Activated CD8-positive, alpha-beta memory T cell treated with anti-CD3 and anti-CD28 coated beads for 48 hours (primary cell): Measurements from ENCODE around the gene SEPTIN6.
A peak's percentile ranks its signal among the peaks of the same experiment; 100 is the strongest.

ENCODE experiments used
- DNase-seq, 3 experiments: peaks; one replicate each; pipeline ENCODE4 v3.0.0-alpha.2; 2020; ENCODE audit warnings: low read depth in 2 of 3, low spot score in 2 of 3

The SEPTIN6 gene

DNA sequence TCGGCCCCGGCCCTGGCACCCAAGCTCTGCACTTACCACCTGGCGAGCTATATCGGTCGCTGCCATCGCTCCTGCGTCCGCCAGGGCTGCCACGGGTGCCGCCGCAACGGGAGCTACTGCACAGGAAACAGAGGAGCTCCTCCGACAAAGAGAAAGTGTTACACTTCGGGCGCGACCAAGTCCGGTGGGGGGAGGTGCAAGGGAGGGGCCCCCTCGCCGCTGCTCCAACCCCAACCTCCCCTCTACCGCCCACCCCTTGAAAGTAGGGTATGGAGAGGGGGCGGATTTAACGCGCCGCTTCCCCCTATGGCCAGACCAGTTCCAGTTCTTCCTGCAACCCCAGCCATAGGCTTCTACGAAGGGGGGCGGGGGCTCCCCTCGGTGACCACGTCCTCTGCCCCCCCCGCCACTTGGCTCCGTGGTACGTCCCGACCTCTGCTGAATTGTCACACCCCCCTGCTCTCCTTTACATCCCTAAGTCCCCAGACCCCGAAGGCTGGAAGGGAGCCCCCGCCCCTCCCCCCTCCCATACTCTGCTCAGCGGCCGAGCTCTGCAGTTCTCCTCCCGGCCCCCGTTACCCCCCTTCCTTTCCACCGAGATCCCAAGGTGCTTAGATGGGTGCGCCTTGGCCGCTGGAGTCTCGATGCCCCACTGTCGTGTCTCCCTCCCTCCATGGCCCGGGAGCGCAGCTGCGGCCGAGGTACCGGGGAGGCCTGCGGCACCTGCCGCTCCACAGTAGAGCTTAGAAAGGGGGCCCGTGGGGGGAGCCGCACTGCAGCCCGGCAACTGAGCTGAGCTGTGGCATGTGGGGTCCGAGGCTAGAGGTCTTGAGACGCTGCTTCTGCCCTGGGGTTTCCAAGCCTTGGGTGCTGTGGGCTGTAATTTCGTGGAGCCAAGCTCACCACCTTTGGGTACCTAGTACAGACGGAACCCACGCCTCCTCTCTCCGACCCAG lies at the start of gene SEPTIN6:
SEPTIN6 (minus strand) TSS at position 129 of the 956 bp plus-strand sequence; CDS start at position 66, 63 bp downstream.
- DNase-seq = peak in 2 of 3 experiments; percentile 40 to 76

DNA sequence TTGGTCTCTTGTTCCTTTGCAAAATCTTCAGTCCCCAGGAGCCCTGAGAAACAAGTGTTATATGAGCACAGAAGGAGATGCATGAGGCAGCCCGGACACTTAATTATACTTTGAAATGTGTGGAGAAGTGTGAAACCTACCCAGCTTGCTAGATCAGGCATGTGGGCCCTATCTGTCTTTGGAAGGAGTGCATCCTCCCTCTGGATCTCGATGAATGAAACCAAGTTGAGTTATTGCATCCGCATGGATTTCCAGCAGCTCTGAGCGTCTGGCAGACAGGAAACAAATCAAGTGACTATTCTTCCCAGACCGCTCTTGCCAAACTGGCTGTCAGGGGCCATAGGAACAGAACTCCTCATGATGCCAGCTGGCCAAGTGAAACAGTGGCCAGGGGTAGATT lies 45.8 kb upstream of the SEPTIN6 start:
- no peak for DNase-seq

DNA sequence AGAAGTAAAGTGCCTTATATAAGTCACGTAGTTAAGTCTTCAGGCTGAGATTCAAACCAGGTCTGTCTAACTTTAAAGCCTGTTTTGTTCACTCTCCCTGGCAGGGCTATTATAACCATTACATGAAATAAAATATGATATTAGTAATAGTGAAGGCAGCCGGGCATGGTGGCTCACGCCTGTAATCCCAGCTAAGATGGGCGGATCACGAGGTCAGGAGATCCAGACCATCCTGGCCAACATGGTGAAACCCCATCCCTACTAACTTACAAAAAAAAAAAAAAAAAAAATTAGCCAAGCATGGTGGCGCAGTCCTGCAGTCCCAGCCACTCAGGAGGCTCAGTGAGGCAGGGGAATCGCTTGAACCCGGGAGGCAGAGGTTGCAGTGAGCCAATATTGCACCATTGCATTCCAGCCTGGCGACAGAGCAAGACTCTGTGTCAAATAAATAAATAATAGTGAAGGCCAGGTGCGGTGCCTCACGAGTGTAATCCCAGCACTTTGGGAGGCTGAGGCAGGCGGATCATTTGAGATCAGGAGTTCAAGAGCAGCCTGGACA lies 43.3 kb upstream of the SEPTIN6 start:
- DNase-seq = no peak

DNA sequence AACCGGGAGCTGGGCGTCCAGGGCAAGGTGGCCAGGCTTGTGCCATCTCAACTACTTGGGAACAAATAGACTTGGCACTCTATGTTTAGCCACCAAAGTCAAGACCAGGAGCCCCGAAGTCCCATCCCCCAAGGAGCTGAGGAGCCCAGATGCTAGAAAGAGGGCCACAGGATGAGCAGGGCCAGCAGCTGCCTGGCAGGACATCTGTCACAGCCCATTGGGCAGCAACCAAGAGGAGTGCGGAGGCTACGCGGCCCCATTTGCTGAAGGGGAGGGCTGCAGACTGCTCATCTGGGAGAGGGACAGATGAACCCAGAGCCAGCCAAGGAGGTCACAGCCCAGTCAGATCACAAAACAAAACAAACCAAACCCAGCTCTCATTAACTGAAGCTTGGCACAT lies 42.5 kb upstream of the SEPTIN6 start:
- DNase-seq = no peak

DNA sequence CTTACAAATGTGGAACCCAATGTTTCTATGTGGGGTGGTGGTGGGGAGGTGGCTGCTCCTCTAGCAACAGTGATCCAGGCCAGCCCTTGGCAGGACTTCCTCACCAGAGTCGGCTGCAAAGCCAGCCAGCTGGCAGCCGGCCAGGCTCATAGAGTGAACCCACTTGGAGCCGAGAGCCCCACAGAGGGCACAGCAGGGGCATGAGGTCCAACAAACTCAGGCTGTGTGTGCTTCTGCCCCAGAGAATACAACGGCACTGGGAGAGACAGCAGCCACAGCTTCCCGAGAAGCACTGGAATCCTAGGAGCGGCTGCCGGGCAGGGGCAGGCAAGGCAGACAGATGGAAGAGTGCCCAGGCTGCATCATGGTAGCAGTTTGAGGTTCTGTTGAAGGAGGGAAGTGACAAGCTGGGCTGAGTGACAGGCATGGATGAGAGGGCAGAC lies 42.0 kb upstream of the SEPTIN6 start:
- DNase-seq = no peak

DNA sequence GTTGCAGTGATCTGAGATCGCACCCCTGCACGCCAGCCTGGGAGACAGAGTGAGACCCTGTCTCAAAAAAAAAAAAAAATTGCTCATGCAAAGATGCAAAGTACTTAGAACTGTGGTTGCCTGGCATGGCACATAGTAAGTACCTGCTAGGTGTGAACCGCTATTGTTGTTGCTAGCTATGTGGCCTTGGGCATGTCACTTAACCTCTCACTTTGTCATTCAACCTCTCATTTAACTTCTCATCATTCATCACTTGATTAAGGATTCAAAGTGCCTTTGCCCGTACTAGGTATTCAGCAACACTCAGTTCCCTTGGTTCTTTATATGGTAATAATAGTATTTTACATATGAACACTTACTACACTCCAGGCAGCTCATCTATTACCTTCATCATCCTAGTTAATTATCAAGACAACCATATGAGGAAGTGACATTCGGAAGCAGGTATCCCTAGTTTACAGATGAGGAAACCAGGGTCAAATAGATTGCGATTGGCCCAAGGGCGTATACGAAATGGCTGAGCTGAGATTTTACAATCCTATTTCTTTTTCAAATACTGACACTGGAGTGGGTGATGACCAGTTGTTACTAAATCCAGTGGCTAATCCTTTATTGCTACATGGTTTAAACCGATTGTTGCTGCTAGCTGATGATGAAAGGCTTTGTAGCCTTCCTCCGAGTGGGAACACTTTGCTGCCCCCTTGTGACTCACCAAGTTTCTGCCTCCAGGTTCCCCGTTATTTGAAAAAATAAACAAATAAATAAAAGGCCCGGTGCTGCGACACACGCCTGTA lies 36.6 kb upstream of the SEPTIN6 start:
- DNase-seq = no peak

DNA sequence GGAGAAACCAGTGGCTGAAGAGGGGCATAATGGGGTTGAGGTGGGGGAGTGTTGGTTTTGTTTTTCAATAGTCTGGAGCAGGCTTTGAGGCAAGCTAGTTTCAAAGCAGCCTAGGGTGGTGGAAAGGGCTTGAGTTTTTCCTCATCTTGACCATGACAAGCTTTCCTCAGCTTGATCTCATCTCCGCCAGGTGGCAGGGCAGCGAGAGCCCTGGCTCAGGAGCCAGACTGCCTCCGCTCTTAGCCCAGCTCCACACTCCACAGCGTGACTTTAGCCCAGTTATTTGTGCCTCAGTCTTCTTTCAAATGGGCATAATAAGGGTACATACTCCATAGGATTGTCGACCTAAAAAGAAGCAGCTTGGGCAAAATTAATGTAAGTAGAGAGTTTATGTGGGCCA lies 35.5 kb upstream of the SEPTIN6 start:
- DNase-seq = no peak

DNA sequence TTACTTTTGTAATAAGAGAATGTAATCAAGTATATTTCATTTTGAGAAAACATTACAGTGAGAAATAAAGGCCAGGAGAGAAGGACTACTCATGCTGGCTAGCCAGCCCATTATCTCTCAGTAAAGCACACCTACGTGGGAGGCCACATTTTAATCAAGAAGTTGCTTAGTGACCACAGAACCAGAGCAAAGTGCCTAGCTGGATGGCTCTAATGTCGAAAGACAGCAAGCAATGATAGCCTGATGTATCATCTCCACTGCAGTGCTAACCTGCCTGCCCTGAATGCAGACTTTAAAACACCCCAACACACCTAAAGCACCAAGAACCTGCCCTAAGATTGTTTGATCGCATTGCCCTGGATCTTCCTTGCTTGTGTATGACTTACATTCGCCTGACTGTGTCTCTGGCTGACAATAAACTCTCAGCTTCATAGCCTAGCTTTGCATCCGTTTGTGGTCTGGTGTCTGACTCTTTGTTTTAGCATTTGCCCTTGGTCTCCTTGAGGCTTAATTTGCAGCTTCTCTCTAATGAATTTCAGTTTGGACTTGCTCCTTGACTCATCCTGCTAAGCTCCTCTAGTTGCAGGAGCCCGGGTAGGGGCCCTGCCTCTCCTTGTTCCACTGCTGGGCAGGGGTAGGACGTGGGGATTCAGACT lies 34.1 kb upstream of the SEPTIN6 start:
- no peak for DNase-seq

DNA sequence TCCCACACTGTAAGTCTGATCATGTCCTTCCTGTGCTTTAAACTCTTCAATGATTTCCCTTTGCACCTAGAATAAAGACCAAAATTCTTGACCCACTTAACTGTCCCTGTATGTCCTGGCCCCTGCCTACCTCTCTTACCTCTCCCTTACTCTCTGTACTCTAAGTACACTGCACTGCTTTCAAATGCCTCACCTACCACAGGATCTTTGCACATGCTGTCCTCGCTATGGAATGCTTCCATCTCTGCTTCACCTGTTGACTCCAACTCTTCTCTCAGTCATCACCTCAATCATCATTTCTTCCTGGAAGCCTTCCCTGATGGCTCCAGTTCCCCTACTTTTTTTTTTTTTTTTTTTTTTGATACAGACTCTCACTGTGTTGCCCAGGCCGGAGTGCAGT lies 29.0 kb upstream of the SEPTIN6 start:
- DNase-seq = no peak

DNA sequence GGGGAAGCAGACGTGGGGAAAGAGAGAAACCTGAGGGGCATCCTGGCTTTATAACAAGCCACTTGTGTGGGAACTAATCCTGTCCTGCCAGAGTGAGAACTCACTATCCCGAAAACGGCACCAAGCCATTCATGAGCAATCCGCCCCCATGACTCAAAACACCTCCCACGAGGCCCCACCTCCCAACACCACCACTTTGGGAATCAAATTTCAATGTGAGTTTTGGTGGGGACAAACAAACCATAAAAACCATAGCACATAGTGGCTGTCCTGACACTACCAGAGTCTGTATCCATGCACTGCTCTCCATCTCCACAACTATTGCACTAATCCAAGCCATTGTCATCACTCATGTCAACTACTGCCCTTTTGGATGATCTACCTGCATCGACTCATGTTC lies 28.5 kb upstream of the SEPTIN6 start:
- DNase-seq = no peak

DNA sequence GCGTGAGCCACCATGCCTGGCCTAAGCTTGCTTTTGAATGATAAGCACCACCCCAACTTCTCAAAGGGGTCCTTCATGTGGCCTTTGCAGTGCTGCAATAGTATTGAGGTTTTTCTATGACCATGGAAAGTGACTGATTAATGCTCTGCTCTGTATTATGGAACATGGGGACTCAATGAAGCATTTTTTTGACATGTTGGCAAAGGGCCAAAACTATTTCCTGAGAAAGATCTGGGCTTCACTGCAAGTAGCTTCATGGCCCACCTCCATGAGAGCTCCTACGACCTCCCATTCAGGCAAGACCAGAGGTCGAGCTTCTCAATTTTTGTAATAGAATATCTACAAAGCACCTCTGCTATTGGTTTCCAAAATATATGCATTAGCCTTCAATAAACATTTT lies 16.7 kb upstream of the SEPTIN6 start:
- DNase-seq = no peak

DNA sequence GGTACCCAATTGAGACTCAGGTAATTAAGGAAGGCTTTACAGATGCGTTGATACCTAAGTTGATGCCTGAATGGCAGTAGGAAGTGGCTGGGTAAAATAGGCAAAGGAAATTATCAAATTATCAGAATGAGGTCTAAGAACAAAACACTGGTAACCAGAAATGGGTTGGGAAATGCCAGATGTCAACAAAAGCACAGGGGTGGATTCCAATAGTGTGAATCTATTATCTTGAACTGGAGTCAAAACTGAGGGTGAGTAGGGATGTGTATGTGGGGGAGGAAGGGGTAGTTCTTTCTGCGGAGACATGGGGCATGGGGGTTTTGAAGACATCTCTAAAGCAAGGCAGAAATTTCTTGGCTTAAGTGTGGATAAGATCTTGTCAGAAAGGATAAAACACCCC lies 16.0 kb upstream of the SEPTIN6 start:
- no peak for DNase-seq

DNA sequence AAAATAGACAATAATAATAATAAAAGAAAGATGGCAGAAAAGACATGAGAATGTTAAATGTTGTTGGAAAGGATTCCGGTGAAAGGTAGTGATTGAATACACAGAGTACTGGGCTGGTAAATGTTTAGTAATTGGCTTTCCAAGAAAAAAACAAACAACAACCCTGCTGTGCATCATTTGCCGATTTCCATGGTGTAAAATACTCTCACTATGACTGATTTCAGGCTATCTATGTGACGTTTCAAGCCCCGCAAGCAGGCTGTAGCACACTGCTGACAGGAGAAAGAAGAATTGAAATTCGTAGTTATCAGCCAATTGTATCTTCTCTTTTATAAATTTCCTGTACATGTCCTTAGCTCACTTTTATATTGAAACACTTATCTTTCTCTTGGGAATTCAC lies 13.6 kb upstream of the SEPTIN6 start:
- DNase-seq = no peak

DNA sequence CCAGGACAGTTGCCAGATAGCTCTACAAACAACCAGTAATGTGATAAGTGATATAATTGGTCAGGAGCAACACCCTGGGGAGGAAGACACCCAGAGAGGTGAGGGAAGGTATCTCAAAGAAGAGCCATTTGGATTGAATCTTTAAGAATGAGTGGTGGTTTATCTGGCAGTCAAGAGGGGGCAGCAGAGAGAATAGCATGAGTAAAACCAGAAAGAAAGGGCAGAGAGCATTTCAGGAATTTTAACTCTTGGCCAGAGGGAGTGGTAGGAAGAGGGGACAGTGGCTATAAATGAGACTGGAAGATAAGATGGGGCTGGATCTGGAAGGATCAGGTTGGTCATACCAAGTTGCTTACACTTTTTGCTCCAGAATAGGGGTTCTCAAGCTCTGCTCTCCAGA lies 5.9 kb upstream of the SEPTIN6 start:
- no peak for DNase-seq

DNA sequence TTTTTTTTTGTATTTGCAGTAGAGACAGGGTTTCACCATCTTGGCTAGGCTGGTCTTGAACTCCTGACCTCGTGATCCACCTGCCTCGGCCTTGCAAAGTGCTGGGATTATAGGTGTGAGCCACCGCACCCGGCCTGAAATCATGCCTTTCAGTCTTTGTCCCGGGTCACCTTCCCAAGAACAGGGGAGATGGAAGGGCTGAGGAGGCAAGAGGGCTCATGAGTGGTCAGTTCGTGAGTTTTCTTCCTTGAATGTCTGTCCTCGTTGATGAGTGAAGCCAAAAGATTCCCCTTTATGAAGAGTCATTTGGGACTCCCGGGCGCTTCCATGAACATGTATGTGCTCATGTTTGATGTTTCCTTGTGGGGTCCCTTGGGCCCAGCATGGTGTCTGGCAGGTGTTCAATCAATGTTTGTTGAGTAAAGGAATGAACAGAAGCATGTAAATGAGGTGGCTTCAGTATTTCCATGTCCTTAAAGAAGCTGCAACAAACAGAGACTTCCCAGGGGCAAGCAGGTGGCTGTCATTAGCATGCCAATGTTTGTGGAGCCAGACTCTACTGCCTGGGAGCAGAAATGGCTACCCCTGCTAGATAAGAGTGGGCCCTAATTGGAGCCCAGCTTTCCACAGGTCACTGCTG lies 3.4 kb upstream of the SEPTIN6 start:
- no peak for DNase-seq

DNA sequence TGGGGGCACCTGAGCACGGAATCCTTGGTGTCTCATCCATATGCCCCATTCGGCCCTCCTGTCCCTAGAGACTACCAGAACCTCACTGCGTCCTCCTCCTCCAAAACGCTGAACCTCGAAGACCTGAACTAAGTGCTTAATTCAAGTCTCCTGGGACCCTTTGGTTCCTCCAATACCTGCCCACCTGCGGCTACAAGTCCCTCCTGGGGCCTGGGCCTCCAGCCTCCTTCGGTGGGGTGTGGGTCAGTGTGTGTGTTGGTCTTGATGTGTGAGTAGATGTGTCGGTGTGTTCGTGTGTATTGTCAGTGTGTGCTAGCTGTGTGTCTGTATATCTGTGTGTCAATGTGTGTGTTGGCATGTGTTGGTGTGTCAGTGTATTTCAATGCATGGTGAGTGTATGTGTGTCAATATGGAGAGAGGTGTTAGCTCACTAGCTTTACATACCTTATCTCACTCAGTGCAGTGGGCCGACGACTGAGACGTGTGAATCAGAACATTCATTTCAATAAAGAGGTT lies 2.6 kb upstream of the SEPTIN6 start:
- DNase-seq = no peak

DNA sequence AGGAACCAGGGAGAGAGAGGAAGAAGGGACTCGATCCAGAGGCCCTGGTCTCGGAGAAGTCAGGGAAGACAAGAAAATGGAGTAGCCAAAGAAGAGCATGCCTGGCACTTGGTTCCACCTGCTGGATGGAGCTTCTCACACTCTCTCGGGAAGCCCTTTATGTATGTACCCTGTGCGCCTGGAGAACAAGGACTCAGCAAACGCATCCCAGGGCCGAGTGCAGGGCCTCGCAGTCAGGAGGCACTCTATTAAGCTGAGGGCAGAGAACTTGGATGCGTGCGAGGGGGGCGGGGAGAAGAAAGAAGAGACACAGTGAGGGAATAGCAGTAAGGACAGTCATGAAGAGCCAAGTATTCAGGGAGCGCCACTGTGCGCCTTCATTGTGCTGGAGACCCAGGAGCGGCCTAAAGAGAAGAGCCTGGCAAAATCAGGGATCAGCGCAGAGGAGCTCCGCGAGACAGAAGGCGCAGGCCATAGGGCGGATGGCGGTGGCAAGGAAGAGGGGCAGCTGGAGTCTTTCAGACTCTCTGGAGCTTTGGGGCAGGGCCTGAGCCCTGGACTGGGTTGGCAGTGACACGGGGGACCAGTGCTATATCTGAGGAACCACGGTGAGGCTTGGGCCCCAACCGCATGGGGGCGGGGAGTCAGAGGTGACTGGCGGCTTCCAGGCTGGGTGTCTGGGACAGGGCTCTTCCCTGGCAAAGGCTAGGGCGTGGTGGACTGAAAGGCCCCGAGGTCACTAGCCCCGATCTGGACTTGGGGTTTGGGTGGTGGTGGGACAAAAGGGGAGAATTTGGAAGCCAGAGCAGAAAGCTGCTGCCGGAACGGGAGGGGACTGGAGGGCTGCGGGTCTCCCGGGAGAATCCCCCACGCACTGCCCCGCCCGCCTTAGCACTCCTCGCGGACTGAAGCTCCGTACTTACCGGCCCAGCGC lies 1.9 kb upstream of the SEPTIN6 start:
- DNase-seq = no peak

DNA sequence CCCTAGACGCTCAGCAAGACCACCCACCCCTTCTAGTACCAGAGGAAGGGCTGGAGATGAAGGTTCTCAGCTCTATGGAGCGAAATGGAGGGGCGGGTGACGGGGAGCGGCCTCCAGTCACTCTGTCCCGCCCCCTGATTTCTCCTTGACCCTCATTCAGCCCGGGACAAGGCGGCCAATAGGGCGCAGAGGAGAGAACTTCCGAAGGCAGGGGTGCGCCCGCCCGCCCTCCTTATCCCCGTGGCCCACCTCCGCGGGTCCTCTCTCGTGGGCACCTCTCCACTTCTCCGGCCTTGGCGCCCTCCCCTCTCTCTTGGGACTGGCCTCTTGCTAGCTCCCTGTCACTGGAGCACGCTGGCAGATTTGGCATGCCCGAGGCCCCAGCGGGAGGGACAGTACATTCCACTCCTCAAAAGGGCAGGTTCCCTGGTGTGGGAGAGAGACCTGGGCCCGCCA lies 1.1 kb upstream of the SEPTIN6 start:
- no peak for DNase-seq
